K562 (cell line): ENCODE measurements around the gene CATSPER4. TPM values are rescaled to one million over a fixed set of nuclear protein-coding genes. Genes with fewer than 3 reads are reported as not detected.
A peak's percentile ranks its signal among the peaks of the same experiment; 100 is the strongest.

Experiments
- CC2D1A ChIP-seq: fragments of 450-650 bp; IDR thresholded peaks from 2 replicates; pipeline ENCODE4 v1.6.1; 2017; ENCODE audit warnings: mild to moderate bottlenecking
- CLOCK ChIP-seq: fragments of 250-450 bp; sonication (Bioruptor Pico); IDR thresholded peaks from 2 replicates; pipeline ENCODE4 v1.4.0; 2020; ENCODE audit warnings: mild to moderate bottlenecking, moderate library complexity, borderline replicate concordance
- CREB3L1 ChIP-seq: fragments of 450-650 bp; IDR thresholded peaks from 2 replicates; pipeline ENCODE4 v1.6.1; 2014; ENCODE audit warnings: low read depth, mild to moderate bottlenecking, moderate library complexity, borderline replicate concordance
- DACH1 ChIP-seq: fragments of 450-650 bp; IDR thresholded peaks from 2 replicates; pipeline ENCODE4 v1.6.1; 2018; ENCODE audit not compliant: partially characterized antibody
- FOXA3 ChIP-seq, 2 experiments: fragments of 450-650 bp in 1 of 2; sonication (generic) in 1 of 2; formaldehyde crosslinking; IDR thresholded peaks in 1 of 2; conservative IDR thresholded peaks in 1 of 2; 2 replicates each; pipeline versions ENCODE4 v1.4.0 to v1.8.0; 2020 to 2022; ENCODE audit warnings: mild to moderate bottlenecking in 2 of 2, missing genetic modification reagents in 1 of 2
- KLF1 ChIP-seq: fragments of 450-650 bp; IDR thresholded peaks from 2 replicates; pipeline ENCODE4 v1.6.1; 2016; ENCODE audit warnings: missing genetic modification characterization, missing compliant biosample characterization
- NCOA6 ChIP-seq: fragments of 450-650 bp; IDR thresholded peaks from 2 replicates; pipeline ENCODE4 v1.6.1; 2017; ENCODE audit warnings: mild to moderate bottlenecking
- PHF20 ChIP-seq: fragments of 450-650 bp; IDR thresholded peaks from 2 replicates; pipeline ENCODE4 v1.6.1; 2018; ENCODE audit not compliant: partially characterized antibody
- PURB ChIP-seq: sonication (generic); formaldehyde crosslinking; IDR thresholded peaks from 2 replicates; pipeline ENCODE4 v1.9.0; 2021; ENCODE audit warnings: low read depth, mild to moderate bottlenecking, missing genetic modification reagents
- RBM14 ChIP-seq: fragments of 200-400 bp; formaldehyde crosslinking; IDR thresholded peaks from 2 replicates; pipeline ENCODE4 v1.6.1; 2018; ENCODE audit warnings: low read depth, mild to moderate bottlenecking, low read length, moderate library complexity, borderline replicate concordance; ENCODE audit not compliant: insufficient read depth
- SIX5 ChIP-seq, 2 experiments: IDR thresholded peaks; 2 replicates each; pipeline ENCODE4 v1.6.1; 2011; ENCODE audit warnings: low read length in 2 of 2, borderline replicate concordance in 1 of 2, low read depth in 1 of 2, mild to moderate bottlenecking in 1 of 2, moderate library complexity in 1 of 2; ENCODE audit not compliant: insufficient read depth in 1 of 2
- SMARCE1 ChIP-seq: fragments of 450-650 bp; IDR thresholded peaks from 2 replicates; pipeline ENCODE4 v1.7.1; 2016; ENCODE audit warnings: mild to moderate bottlenecking
- SRSF1 ChIP-seq: fragments of 200-400 bp; formaldehyde crosslinking; IDR thresholded peaks from 2 replicates; pipeline ENCODE4 v1.6.1; 2017; ENCODE audit warnings: mild to moderate bottlenecking, low read depth, low read length, moderate library complexity
- VEZF1 ChIP-seq: fragments of 200-800 bp; sonication (Bioruptor generic); IDR thresholded peaks from 2 replicates; pipeline ENCODE4 v1.6.1; 2017; ENCODE audit warnings: missing genetic modification characterization, missing compliant biosample characterization
- WHSC1 ChIP-seq: IDR thresholded peaks from one replicate; pipeline ENCODE4 v1.6.1; 2012; ENCODE audit warnings: low read length, control low read depth, inconsistent platforms
- ZBTB17 ChIP-seq: fragments of 450-650 bp; formaldehyde crosslinking; IDR thresholded peaks from 2 replicates; pipeline ENCODE4 v1.4.0; 2020; ENCODE audit warnings: mild to moderate bottlenecking
- ZC3H4 ChIP-seq: sonication (generic); formaldehyde crosslinking; IDR thresholded peaks from 2 replicates; pipeline ENCODE4 v1.9.0; 2021; ENCODE audit warnings: missing genetic modification reagents, borderline replicate concordance
- ZNF146 ChIP-seq: IDR thresholded peaks from one replicate; pipeline ENCODE4 v1.6.1; 2018; ENCODE audit warnings: missing compliant biosample characterization; ENCODE audit not compliant: unreplicated experiment
- ZNF175 ChIP-seq: fragments of 200-800 bp; sonication (Bioruptor generic); IDR thresholded peaks from 2 replicates; pipeline ENCODE4 v1.6.1; 2016; ENCODE audit warnings: low read depth, mild to moderate bottlenecking, missing genetic modification characterization, missing compliant biosample characterization
- ZNF217 ChIP-seq: sonication (generic); formaldehyde crosslinking; IDR thresholded peaks from 2 replicates; pipeline ENCODE4 v1.8.0; 2022; ENCODE audit warnings: mild to moderate bottlenecking, missing genetic modification reagents
- ZNF551 ChIP-seq: fragments of 250-450 bp; sonication (Bioruptor Pico); IDR thresholded peaks from 2 replicates; pipeline ENCODE4 v1.5.0; 2021; ENCODE audit warnings: mild to moderate bottlenecking, moderate library complexity
- ZSCAN32 ChIP-seq: fragments of 450-650 bp; formaldehyde crosslinking; IDR thresholded peaks from 2 replicates; pipeline ENCODE4 v1.4.0; 2020; ENCODE audit warnings: mild to moderate bottlenecking, moderate library complexity
- ZZZ3 ChIP-seq: fragments of 450-650 bp; IDR thresholded peaks from 2 replicates; pipeline ENCODE4 v1.6.1; 2016; ENCODE audit warnings: antibody characterized with exemption, mild to moderate bottlenecking, moderate library complexity
- polyA plus RNA-seq, 8 experiments: library from polyadenylated mRNA; depleted of rRNA in 4 of 8; stranded (reverse) in 5 of 8; unstranded in 3 of 8; fragments of >200 nt; fragmentation: Nextera tagmentation in 2 of 8; fragmentation: Illumina TruSeq in 1 of 8; extraction: Ambion mirVana in 2 of 8; extraction: Trizol in 1 of 8; gene quantifications; 2 replicates each; pipeline versions ENCODE4 v1.2.1 to v1.2.3, GENCODE V29; 2011 to 2014; ENCODE audit warnings: inconsistent platforms in 1 of 8, missing spikeins in 1 of 8
- total RNA-seq, 7 experiments: library from RNA; depleted of rRNA in 6 of 7; stranded (reverse); fragments of >200 nt in 6 of 7; fragmentation: Illumina TruSeq in 2 of 7; extraction: Trizol in 2 of 7; gene quantifications; 2 replicates each; pipeline versions ENCODE4 v1.2.1 to v1.2.3, GENCODE V29; 2011 to 2021; ENCODE audit warnings: low replicate concordance in 1 of 7

CATSPER4 gene
- total and polyA plus RNA-seq, 9 of the 15 experiments (the other 6 are each of a cell fraction or from before 2014, with no cell fraction given), result 0.04 to 0.13 TPM; not detected in 7

- TF ChIP-seq FOXA3 (CRISPR knock-in tag; conservative IDR thresholded peaks at IDR 0.05 in 1 of 2, IDR thresholded peaks at IDR 0.05 in 1 of 2) (peak in 1 of 2 experiments; percentile 76; a peak in 2 of 4 replicates), ZNF175 (CRISPR knock-in tag) (peak; percentile 54; the same call in 1 of the 2 replicates), NCOA6 (no peak), SRSF1 (no peak), PHF20 (peak; percentile 46), CREB3L1 (peak; percentile 73; the same call in 1 of the 2 replicates), WHSC1 (no peak), ZZZ3 (no peak), SMARCE1 (no peak), ZNF551 (CRISPR knock-in tag) (no peak), RBM14 (0 out of 2 replicates have a peak, but pooled peaks have one; percentile 76), ZSCAN32 (CRISPR knock-in tag) (no peak), CLOCK (peak; percentile 60; the same call in 1 of the 2 replicates), ZNF146 (peak; percentile 3), CC2D1A (no peak), ZNF217 (CRISPR knock-in tag) (no peak), DACH1 (no peak), PURB (CRISPR knock-in tag) (0 out of 2 replicates have a peak, but pooled peaks have one; percentile 19), SIX5 (IDR thresholded peaks at IDR 0.05; ENCODE audit: borderline replicate concordance in 1 of 2, insufficient read depth in 1 of 2, low read depth in 1 of 2, low read length in 2 of 2) (no peak), VEZF1 (CRISPR knock-in tag) (peak; percentile 54), KLF1 (tag) (peak; percentile 66; the same call in 1 of the 2 replicates), ZBTB17 (peak; percentile 79; the same call in 1 of the 2 replicates), ZC3H4 (CRISPR knock-in tag) (no peak)
These were observed 28.8 kb upstream of the CATSPER4 start (continued) for GRCh38 chr1:26161415-26162219.
